Kidney (tissue), 14 donors: Measurements from ENCODE around the gene SLC2A4RG. TPM values are rescaled to one million over a fixed set of nuclear protein-coding genes. Genes with fewer than 3 reads are reported as not detected.
"Not testable (repeated sequence)": the region's sequence is repeated elsewhere in the genome, so short reads cannot be mapped to it uniquely, and the experiment has no call there.

Experiments used
- DNase-seq, 5 donors: peaks; one replicate each; pipeline ENCODE4 v3.0.0-alpha.2; 2013 to 2020
- FAIRE-seq: peaks from 2 replicates; lab custom pipeline; 2012; peaks lifted over from hg19 to GRCh38; lab: Jason Lieb, UNC
- H3K27ac ChIP-seq, 2 donors: one replicate each; pipeline ENCODE4 v1.7.0; 2013; ENCODE audit warnings: low read depth in 2 of 2, low read length in 2 of 2, inconsistent platforms in 1 of 2
- H3K27me3 ChIP-seq: one replicate; pipeline ENCODE4 v1.7.1; 2013; ENCODE audit warnings: low read length, inconsistent platforms; ENCODE audit not compliant: control insufficient read depth, insufficient read depth
- H3K36me3 ChIP-seq, 3 donors: one replicate each; pipeline versions ENCODE4 v1.7.0 to v1.7.1; 2013; ENCODE audit warnings: low read length in 3 of 3, control low read depth in 1 of 3, inconsistent platforms in 1 of 3; ENCODE audit not compliant: insufficient read depth in 3 of 3, control insufficient read depth in 2 of 3
- H3K4me1 ChIP-seq, 3 donors: one replicate each; pipeline versions ENCODE4 v1.7.0 to v1.7.1; 2013; ENCODE audit warnings: low read length in 3 of 3, inconsistent platforms in 1 of 3, low read depth in 1 of 3; ENCODE audit not compliant: control insufficient read depth in 2 of 3, insufficient read depth in 2 of 3
- H3K4me3 ChIP-seq, 3 donors: one replicate each; pipeline versions ENCODE4 v1.7.0 to v1.8.1; 2013; ENCODE audit warnings: low read length in 3 of 3, control low read depth in 1 of 3, inconsistent platforms in 1 of 3
- H3K9ac ChIP-seq, 3 donors: one replicate each; pipeline versions ENCODE4 v1.7.0 to v1.7.1; 2013; ENCODE audit warnings: low read length in 3 of 3, control low read depth in 1 of 3, inconsistent platforms in 1 of 3
- H3K9me3 ChIP-seq, 3 donors: one replicate each; pipeline versions ENCODE4 v1.7.0 to v1.7.1; 2013; ENCODE audit warnings: low read length in 3 of 3, control low read depth in 1 of 3, inconsistent platforms in 1 of 3; ENCODE audit not compliant: control insufficient read depth in 2 of 3, insufficient read depth in 1 of 3
- intact Hi-C: fragments of 100-400 bp; cut with DNase I; formaldehyde crosslinking; loops from one replicate; pipeline ENCODE4 v1.11.1; 2022
- polyA plus RNA-seq: library from polyadenylated mRNA; stranded (reverse); fragments of 350-450 nt; fragmentation: Illumina TruSeq; extraction: RNeasy Lipid Tissue Mini Kit (QIAGEN cat#74804); gene quantifications from one replicate; pipeline ENCODE4 v1.2.3, GENCODE V29; 2014; ENCODE audit warnings: low read depth, low replicate concordance; ENCODE audit not compliant: insufficient read depth
- total RNA-seq: library from RNA; stranded (reverse); fragmentation: NEBNext Ultra II Directional; extraction: Animal tissue kit (Norgen Biotek cat#: 25700); gene quantifications from one replicate; pipeline ENCODE4 v1.2.1, GENCODE V29; 2021
- TF ChIP-seq, protein P1 (sequence below): IDR thresholded peaks from 3 replicates; pipeline ENCODE4 v1.5.1; 2012; ENCODE audit warnings: mild to moderate bottlenecking, moderate library complexity, borderline replicate concordance; ENCODE audit not compliant: insufficient read depth; ENCODE audit errors: extremely low read depth
- donor health status: control.
- donor health status: control.
- donor health status: control.
- donor health status: control.
- donor health status: control.
- donor health status: DM: yes; HTN: yes; CAD: no.
- donor health status: Normal renal cell carcinoma (clear cell type).

Gene SLC2A4RG
- total and polyA plus RNA-seq, 2 donors from 2014 or later, result 154 to 171 TPM

- H3K27me3 ChIP-seq, DNase-seq, FAIRE-seq, H3K9ac ChIP-seq, H3K4me3 ChIP-seq, intact Hi-C loops, H3K9me3 ChIP-seq, H3K27ac ChIP-seq, H3K36me3 ChIP-seq: not testable (repeated sequence)
- peaks cover 0 to 17% (median 6%) of the 10 kb centered on the region in 3 donors for H3K4me1 ChIP-seq
These were observed 9.3 kb upstream of the SLC2A4RG start for GRCh38 chr20:63730189-63730733.

DNA sequence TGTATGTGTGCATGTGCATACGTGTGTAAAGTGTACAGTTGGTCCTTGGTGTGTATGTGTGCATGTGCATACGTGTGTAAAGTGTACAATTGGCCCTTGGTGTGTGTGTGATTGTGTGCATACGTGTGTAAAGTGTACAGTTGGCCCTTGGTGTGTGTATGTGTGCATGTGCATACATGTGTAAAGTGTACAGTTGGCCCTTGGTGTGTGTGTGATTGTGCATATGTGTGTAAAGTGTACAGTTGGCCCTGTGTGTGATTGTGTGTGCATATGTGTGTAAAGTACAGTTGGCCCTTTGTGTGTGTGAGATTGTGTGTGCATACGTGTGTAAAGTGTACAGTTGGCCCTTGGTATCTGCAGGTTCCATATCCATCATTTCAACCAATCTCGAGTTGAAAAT, 8.2 kb upstream of the SLC2A4RG start:
- Histone ChIP-seq H3K9me3 (no peaks in the 10 kb centered on the region), H3K27me3 (no peaks in the 10 kb centered on the region), H3K9ac (no peak overlapping the region), H3K27ac (no peak overlapping the region), H3K4me1 (peaks cover 0 to 17% (median 6%) of the 10 kb centered on the region in 3 donors), H3K36me3 (peaks cover 4 to 8% (median 6%) of the 10 kb centered on the region in 3 donors), H3K4me3 (no peak overlapping the region)
- no peak for FAIRE-seq
- TF ChIP-seq, protein P1, sequence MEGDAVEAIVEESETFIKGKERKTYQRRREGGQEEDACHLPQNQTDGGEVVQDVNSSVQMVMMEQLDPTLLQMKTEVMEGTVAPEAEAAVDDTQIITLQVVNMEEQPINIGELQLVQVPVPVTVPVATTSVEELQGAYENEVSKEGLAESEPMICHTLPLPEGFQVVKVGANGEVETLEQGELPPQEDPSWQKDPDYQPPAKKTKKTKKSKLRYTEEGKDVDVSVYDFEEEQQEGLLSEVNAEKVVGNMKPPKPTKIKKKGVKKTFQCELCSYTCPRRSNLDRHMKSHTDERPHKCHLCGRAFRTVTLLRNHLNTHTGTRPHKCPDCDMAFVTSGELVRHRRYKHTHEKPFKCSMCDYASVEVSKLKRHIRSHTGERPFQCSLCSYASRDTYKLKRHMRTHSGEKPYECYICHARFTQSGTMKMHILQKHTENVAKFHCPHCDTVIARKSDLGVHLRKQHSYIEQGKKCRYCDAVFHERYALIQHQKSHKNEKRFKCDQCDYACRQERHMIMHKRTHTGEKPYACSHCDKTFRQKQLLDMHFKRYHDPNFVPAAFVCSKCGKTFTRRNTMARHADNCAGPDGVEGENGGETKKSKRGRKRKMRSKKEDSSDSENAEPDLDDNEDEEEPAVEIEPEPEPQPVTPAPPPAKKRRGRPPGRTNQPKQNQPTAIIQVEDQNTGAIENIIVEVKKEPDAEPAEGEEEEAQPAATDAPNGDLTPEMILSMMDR, result no peak
- no peak for DNase-seq
- intact Hi-C loops, result no loop called here

- Histone ChIP-seq H3K36me3 (peaks cover 4 to 8% (median 6%) of the 10 kb centered on the region in 3 donors), H3K4me1 (peaks cover 0 to 17% (median 3%) of the 10 kb centered on the region in 3 donors), H3K27ac (no peak overlapping the region), H3K9me3 (no peaks in the 10 kb centered on the region), H3K9ac (no peak overlapping the region), H3K4me3 (peak overlapping the region in 1 of 3 donors; percentile 13), H3K27me3 (no peaks in the 10 kb centered on the region)
- DNase-seq (no peak), FAIRE-seq (no peak)
- TF ChIP-seq, protein P1, result no peak
- intact Hi-C loops, result no loop called here
These were observed 7.2 kb upstream of the SLC2A4RG start for GRCh38 chr20:63732118-63733095.

DNA sequence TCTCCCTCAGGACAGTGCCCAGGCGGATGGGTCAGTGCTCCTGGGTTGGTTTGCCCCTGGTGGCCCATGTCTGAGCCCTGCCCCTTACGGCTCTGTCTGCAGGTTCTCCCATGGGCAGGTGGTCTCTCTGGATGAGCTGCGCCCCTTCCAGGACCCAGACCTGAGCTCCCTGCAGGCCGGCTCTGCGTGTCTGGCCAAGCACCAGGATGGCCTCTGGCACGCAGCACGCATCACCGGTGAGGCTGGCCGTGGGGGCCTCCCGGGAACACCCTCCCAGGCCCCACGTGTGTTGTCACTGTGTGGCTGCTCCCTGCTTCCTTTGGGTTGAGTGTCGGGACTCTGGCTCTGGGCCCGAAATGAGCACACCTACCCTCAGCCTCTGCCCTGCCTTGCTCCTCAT, 6.5 kb upstream of the SLC2A4RG start:
- Histone ChIP-seq H3K27ac (no peak overlapping the region), H3K27me3 (no peaks in the 10 kb centered on the region), H3K9ac (no peak overlapping the region), H3K36me3 (peaks cover 4 to 8% (median 6%) of the 10 kb centered on the region in 3 donors), H3K4me3 (no peak overlapping the region), H3K9me3 (no peaks in the 10 kb centered on the region), H3K4me1 (peaks cover 0 to 16% (median 0%) of the 10 kb centered on the region in 3 donors)
- intact Hi-C loops, result no loop called here
- TF ChIP-seq, protein P1, result no peak
- DNase-seq (no peak), FAIRE-seq (no peak)
